ENCODE measurements around the gene MYLIP. TPM values are rescaled to one million over a fixed set of nuclear protein-coding genes. Genes with fewer than 3 reads are reported as not detected.

Gene MYLIP
- total RNA-seq: 10 to 100 TPM; 11.3 to 24.0 TPM
- long read RNA-seq, partial matches to known transcripts: 0 of 1 reads
- long read RNA-seq, other reads (novel, unspliced or antisense): 1 of 1 reads

- ATAC-seq (peak; percentile 97 to 98), DNase-seq (peak; percentile 98)
- intact Hi-C loops (cut with DNase I): loop anchor here (2.0 to 10.0 kb wide), 3 partner anchors 184 to 438 kb away; no protein-coding TSS in a partner anchor
Measured at GRCh38 chr6:16128759-16129622, at the start of gene MYLIP. Gene MYLIP, plus strand, starts transcription at chr6:16129086. Its CDS starts 237 bp downstream, at chr6:16129323.

- intact Hi-C loops (cut with DNase I): no loop called here
Measured at GRCh38 chr6:16079354-16079753, 49.5 kb upstream of the MYLIP start.

GRCh38 chr6:16080204-16080603, 48.7 kb upstream of the MYLIP start:
- intact Hi-C loops (cut with DNase I): no loop called here
- DNase-seq (no peak), ATAC-seq (peak in 1 of 2 donors; percentile 12)

More at GRCh38 chr6:16079354-16079753, 49.5 kb upstream of the MYLIP start:
- DNase-seq (no peak), ATAC-seq (no peak)

DNA sequence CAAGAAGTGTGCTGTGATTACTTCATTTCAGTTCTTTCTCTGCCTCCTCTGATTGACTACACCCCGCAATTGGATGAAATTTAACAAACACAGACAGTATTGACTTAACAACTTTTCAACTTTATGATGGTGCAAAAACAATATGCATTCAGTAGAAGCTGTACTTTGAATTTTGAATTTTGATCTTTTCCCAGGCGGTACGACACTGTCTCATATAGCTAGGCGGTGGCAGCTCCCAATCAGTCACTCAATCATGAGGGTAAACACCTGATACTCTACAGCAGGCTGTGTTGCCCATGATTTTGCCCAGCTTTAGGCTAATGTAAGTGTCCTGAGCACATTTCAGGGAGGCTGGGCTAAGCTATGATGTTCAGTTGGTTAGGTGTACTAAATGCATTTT, 47.6 kb upstream of the MYLIP start:
- intact Hi-C loops (cut with DNase I): no loop called here
- DNase-seq: no peak
- no peak for ATAC-seq

DNA sequence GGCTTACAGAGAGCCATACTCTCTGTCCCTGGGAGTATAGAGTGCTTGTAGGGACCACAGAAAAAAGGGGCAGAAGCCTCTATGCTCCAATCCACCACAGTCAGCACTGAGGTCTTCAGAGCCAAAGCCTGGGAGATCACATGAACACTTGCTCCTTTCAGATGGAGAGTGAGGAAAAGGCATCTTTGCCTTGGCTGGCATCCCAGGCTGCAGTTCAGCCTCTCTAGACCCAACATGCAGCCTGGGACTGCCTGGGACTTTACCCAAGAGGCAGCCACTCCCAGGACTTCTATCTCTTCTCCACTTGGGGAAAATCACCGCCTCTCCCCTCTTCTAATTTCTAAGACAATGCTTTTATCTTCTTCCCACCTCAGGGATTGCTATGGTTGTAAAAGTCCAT, 46.5 kb upstream of the MYLIP start:
- intact Hi-C loops (cut with DNase I): no loop called here
- peak in 1 of 2 donors; percentile 57 for ATAC-seq
- no peak for DNase-seq

DNA sequence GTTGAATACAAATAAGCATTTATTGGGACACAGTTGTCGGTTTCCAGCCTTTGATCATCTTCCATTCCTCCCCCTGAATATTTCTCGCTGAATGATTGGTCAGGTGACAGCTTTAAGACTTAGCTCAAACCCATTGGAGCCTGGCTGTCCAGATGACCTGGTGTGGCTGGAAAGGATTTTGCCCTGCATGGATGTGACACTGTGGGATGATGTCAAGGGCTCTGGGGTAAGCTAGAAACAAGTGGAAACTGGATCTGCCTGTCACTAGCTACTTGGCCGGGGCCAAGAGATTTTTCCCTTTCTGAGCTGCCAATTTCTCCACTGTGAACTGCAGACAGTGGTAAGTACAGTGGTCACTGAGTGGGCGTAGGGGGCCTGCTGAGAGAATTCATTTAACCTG, 41.9 kb upstream of the MYLIP start:
- DNase-seq (no peak), ATAC-seq (no peak)
- intact Hi-C loops (cut with DNase I): no loop called here

DNA sequence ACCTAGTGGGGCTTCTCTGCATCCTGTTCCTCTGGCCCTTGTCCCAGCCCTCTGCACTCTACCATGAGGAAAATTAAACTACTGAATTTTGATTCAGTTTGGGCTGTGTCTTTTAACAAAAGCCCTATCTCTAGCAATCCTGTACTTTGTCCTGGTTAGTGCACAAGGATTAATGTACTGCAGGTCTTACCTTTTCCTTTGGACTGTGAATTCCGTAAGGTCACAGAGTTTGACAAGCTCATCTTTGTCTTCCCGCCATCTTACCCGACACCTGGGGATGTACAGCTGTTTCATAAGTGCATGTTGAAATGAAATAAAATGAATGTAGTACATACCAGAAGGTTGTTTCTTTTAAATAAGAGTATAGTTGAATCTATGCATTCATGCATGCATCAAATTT, 41.5 kb upstream of the MYLIP start:
- DNase-seq: no peak
- no peak for ATAC-seq
- intact Hi-C loops (cut with DNase I): no loop called here

DNA sequence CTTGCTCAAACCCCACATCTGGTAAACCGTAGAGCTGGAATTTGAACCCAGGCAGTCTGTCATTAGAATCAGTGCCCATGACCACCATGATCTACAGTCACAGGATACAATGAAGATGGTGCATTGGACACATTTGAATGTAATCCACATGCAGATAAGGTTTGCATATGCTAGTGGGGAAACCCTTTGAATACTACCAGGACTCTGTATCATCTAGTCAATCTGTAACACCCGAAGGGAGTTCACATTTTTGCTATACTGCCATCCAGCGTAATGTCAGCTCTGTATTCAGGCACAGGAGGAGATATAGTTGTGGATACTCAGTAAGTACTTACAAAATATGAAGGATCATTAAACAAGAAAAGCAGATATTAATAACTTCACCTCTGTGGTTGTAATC, 40.5 kb upstream of the MYLIP start:
- intact Hi-C loops (cut with DNase I): no loop called here
- DNase-seq (no peak), ATAC-seq (no peak)

DNA sequence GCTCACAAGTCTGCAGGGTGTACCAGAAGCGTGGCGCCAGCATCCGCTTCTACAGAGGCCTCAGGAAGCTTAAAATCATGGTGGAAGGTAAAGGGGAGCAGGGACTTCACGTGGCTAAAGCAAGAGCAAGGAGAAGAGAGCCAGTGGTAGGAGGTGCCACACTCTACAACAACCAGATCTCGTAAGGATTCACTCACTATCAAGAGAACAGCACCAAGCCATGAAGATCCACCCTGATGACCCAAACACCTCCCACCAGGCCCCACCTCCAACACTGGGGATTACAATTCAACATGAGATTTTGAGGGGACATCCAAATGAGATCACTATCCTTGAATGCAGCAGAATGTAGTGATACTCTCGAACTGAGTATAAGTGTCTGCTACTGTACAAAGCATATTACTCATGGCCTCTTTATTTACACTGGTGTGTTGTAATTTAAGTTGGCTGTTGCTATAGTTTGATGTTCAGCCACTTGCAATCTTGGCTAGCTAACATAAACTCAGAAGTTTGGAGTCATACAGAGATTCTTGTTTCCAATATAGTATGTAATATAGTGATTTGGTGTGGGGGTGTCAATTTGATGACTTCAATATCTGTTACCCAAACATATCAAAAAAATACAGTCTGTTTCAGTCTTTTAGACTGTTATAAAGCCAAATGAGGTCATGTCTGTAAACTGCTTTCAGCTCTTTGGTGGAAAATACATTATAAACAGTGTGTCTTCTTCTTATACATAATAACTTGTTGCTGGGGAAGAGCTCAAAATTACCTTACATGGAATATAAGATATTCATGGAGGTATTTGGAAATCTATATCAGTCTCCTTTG, 39.4 kb upstream of the MYLIP start:
- intact Hi-C loops (cut with DNase I): no loop called here
- ATAC-seq (no peak), DNase-seq (no peak)

DNA sequence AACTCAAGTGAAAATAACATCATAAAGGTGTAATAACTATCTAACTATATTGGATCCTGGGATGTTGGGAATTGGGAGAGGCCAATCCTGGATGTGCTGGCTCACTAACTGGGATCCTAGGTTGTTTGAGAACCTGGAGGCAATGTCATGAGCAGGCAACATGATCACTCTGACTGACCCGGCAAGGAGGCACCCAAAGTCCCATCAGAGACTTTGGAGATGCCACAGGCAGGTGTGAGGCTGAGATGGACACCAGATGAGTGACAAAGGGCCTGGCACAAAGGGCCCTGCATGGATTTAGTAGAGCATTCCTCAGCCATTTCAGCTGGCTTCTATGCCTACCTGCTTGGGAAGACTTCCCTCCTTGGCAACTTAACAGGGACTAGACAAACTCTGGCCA, 38.4 kb upstream of the MYLIP start:
- intact Hi-C loops (cut with DNase I): no loop called here
- no peak for ATAC-seq
- DNase-seq: no peak

DNA sequence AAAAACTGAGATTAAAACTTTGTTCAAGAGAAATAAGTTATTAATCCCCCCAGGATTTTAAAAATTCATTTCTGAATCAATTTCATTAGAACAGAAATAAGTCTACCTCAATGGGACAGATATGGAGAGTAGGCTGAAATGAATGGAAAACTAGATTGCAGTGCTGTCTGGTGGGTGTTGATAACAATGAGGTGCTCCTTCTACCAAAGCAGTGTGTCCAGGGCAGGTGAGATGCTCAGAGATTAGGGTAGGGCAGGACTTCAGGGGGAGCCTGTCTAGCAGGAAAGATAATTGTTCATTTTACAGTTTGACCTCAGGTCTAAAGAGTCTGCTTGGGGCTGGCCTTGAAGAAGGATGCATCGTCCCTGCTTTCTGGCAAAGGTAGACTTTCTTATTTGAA, 38.0 kb upstream of the MYLIP start:
- no peak for DNase-seq
- intact Hi-C loops (cut with DNase I): no loop called here
- no peak for ATAC-seq

DNA sequence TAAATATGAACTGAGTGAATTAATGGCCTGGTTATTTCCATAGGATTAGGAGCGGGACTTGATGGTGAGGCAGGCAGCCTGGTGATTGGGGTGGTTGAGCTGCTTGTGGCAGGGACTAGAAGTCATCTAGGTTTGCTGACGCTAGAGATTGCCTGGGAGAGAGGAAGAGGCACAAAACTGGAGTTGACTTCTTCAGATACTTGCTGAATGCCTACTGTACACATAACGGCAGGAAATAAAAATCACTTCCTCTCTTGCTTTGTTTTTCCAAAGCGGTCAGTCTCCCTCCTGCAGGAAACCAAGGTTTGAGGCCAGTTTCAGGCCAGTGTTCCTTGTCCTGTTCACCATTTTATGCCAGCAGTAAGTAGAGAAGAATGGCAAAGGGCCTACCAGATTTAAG, 36.7 kb upstream of the MYLIP start:
- intact Hi-C loops (cut with DNase I): no loop called here
- no peak for DNase-seq
- ATAC-seq: no peak

DNA sequence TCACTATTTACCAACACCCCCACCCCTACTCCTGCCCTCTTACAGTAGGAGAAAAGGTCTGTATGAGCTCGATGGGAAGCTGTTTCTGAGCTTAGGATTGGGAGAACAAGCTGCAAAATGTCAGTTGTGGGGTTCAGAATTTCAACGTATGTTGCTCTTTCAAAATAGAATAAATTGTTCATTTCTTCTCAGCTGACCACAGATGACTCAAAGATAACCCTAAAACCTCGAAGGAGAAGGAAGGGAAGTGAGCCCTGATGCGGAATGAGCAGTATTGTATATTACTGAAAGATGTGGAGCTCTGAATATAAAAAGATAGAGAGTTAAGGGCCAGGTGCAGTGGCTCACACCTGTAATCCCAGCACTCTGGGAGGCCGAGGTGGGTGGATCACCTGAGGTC, 35.9 kb upstream of the MYLIP start:
- DNase-seq (no peak), ATAC-seq (no peak)
- intact Hi-C loops (cut with DNase I): no loop called here

DNA sequence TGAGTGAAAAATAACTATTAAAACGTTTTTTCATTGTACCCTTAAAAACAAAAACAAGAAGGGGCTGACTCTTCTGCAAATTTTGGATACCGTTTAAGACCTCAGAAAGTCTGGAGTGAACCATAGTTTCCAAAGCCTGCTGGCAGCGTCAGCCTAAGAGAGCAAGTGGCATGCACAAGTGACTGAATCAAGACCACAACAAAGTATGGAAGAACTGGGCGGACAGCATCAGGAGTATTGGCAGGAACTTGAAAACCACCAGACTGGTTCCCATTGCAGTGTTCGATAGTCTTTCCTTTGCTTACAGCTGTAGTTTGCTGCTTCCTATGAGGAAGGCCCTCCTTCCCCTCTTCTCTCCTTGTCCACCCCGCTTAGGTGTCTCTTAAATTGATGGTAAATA, 33.7 kb upstream of the MYLIP start:
- ATAC-seq: no peak
- intact Hi-C loops (cut with DNase I): no loop called here
- DNase-seq: no peak

DNA sequence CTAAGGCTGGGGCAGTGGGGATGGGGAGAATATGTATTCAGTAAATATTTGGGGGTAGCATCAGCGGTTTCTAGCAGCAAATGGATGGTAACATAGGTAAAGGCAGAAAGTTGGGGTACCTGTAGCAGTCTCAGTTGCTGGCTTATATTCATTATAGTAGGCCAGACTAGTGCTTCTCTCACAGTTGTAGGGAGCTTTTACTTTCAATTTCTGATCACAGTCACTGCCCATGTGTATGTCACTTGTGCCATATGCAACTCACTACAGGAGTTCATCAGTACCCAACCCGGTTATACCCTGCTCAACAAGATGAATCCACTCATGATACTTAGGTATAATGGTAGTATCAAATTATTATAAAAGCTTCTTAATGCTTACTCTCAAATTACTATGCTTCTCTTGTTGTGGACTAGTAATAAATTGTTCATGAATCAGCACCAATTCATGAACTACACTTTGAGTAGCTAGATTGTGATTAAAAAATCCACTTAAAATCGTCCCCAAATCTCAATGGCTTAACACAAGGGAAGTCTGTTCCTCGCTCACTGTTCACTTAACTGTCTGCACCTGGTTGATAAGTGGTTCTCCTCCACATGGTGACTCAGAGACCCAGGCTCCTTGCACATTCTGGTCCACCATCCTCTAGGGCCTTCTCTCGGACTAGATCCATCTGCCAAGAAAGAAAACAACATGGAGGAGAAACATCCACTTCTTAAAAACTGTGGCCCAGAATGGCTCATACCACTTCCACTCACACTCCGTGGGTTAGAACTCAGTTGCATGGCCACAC, 31.3 kb upstream of the MYLIP start:
- DNase-seq (no peak), ATAC-seq (no peak)
- intact Hi-C loops (cut with DNase I): no loop called here

DNA sequence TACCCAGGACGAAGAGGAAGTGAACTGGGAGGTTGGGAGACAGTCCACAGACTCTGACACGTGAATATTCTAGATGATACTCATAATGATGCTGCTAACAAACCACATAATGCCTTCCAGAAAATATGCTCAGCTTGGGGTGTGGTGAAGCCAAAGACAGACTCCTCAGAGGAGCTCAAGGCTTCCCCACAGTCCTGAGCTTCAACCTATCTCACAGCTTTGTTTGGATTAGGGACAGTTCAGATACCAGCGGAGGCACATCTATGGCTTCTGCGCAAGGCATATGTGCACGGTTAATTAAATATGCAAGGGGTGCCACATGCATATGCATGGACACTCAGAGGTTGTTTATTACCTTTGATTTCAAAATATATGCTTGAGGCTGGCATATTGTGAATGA, 30.7 kb upstream of the MYLIP start:
- DNase-seq (no peak), ATAC-seq (no peak)
- intact Hi-C loops (cut with DNase I): no loop called here

GRCh38 chr6:16102208-16102607, 26.7 kb upstream of the MYLIP start:
- intact Hi-C loops (cut with DNase I): no loop called here
- no peak for ATAC-seq
- no peak for DNase-seq

GRCh38 chr6:16103722-16104121, 25.2 kb upstream of the MYLIP start:
- ATAC-seq (peak in 1 of 2 donors; percentile 16), DNase-seq (no peak)
- intact Hi-C loops (cut with DNase I): no loop called here

DNA sequence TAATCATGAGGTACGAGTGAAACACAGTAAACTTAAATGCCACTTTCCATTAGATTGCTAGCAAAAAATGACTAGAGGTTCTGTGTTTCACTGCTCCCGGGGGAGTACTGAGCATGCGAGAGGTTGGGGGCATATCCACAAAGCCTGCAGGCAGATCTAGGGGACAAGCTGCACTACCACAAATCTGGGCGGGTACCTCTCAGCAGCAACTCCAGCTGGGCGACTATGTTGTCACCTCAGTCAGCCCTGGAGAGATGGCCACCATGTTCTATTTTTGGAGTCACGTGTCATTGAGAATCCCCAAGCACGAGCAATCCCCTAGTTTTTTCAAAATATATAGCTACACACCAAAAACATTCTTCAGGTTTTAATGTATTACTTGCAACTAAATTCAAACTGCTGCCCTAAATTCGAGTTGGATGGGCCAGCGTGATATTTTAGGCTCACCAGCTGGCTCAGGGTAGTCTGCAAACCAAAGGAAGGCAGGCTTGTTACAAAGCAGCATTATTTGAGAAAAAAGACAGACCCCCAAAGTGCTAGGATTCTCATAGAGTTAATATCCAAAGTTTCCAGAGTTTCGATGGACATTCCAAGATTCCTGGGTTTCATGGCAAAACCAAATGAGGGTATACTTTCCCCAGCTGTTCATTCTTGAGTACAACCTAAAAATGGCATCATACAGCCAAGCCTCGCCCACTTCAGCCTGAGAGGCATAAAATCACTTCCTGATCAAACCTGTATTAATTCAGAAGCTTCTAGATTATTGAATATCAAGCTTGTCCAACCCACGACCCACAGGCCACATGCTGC, 24.1 kb upstream of the MYLIP start:
- ATAC-seq: no peak
- intact Hi-C loops (cut with DNase I): no loop called here
- no peak for DNase-seq
